Endothelial cell of umbilical vein (primary cell): ENCODE results near the gene PRIM1. TPM values are rescaled to one million over a fixed set of nuclear protein-coding genes. Genes with fewer than 3 reads are reported as not detected.

Source experiments
- BruUV-seq: library from RNA; stranded (reverse); fragments of 400-500 nt; replicated peaks from 2 replicates; lab custom pipeline; 2021; lab: Mats Ljungman, UMichigan
- CTCF ChIA-PET: fragments of 300-600, 350-600 bp; sonication (Branson Sonifier 250); formaldehyde crosslinking; loops from one replicate; lab custom pipeline; 2021; ENCODE audit warnings: antibody characterized with exemption, inconsistent platforms; lab: Charles Lee
- POLR2A ChIA-PET: fragments of 300-600, 350-600 bp; sonication (Branson Sonifier 250); formaldehyde crosslinking; loops from one replicate; lab custom pipeline; 2021; ENCODE audit warnings: antibody characterized with exemption, inconsistent platforms; lab: Charles Lee
- DNase-seq: peaks from one replicate; pipeline ENCODE4 v3.0.0-alpha.2; 2011; ENCODE audit warnings: low read depth, low spot score
- FAIRE-seq: peaks from 2 replicates; lab custom pipeline; 2011; peaks lifted over from hg19 to GRCh38; lab: Jason Lieb, UNC
- H2AFZ ChIP-seq: 2 replicates; pipeline ENCODE4 v1.6.0; 2012; ENCODE audit warnings: low read depth, low read length, control low read depth, inconsistent platforms
- H3K27ac ChIP-seq: 2 replicates; pipeline ENCODE4 v1.5.1; 2011; ENCODE audit warnings: low read depth, mild to moderate bottlenecking, control low read depth, low read length, moderate library complexity; ENCODE audit not compliant: insufficient read depth
- H3K27me3 ChIP-seq, 2 experiments: 2 replicates each; pipeline versions ENCODE4 v1.6.0 to v1.6.1; 2011; ENCODE audit warnings: low read length in 2 of 2, mixed read lengths in 1 of 2; ENCODE audit not compliant: control insufficient read depth in 2 of 2, insufficient read depth in 2 of 2
- H3K36me3 ChIP-seq, 2 experiments: 2 replicates in 1 of 2; 3 replicates in 1 of 2; pipeline ENCODE4 v1.5.1; 2011; ENCODE audit warnings: low read length in 2 of 2, mild to moderate bottlenecking in 1 of 2, moderate library complexity in 1 of 2; ENCODE audit not compliant: control insufficient read depth in 2 of 2, insufficient read depth in 2 of 2; ENCODE audit errors: extremely low read depth in 1 of 2
- H3K4me1 ChIP-seq: 3 replicates; pipeline ENCODE4 v1.5.1; 2011; ENCODE audit warnings: mild to moderate bottlenecking, low read length; ENCODE audit not compliant: control insufficient read depth, insufficient read depth; ENCODE audit errors: extremely low read depth
- H3K4me2 ChIP-seq: 2 replicates; pipeline ENCODE4 v1.6.1; 2011; ENCODE audit warnings: low read length, control low read depth, mixed read lengths; ENCODE audit not compliant: insufficient read depth
- H3K4me3 ChIP-seq, 3 experiments: fragments of 200-600 bp in 1 of 3; sonication (generic), shearing (Covaris generic) in 1 of 3; replicated peaks in 1 of 3; 2 replicates each; pipeline ENCODE4 v1.5.1; 2011 to 2016; ENCODE audit warnings: control low read depth in 3 of 3, low read length in 3 of 3, mild to moderate bottlenecking in 2 of 3, inconsistent platforms in 1 of 3, low read depth in 1 of 3, moderate library complexity in 1 of 3; ENCODE audit not compliant: insufficient read depth in 1 of 3
- H3K79me2 ChIP-seq: 2 replicates; pipeline ENCODE4 v1.6.0; 2012; ENCODE audit warnings: low read length, inconsistent platforms; ENCODE audit not compliant: control insufficient read depth, insufficient read depth
- H3K9ac ChIP-seq: replicated peaks from 2 replicates; pipeline ENCODE3; 2011; ENCODE audit warnings: low read length, control low read depth; ENCODE audit not compliant: insufficient read depth; ENCODE audit errors: extremely low read depth
- H3K9me1 ChIP-seq: replicated peaks from 3 replicates; pipeline ENCODE4 v1.6.0; 2011; ENCODE audit warnings: mild to moderate bottlenecking, low read length; ENCODE audit not compliant: control insufficient read depth, insufficient read depth; ENCODE audit errors: extremely low read depth
- H3K9me3 ChIP-seq: replicated peaks from 2 replicates; pipeline ENCODE4 v1.5.1; 2012; ENCODE audit warnings: low read length, inconsistent platforms; ENCODE audit not compliant: control insufficient read depth, insufficient read depth
- H4K20me1 ChIP-seq: replicated peaks from 2 replicates; pipeline ENCODE3; 2011; ENCODE audit warnings: mild to moderate bottlenecking, low read length; ENCODE audit not compliant: control insufficient read depth, insufficient read depth; ENCODE audit errors: extremely low read depth
- EZH2 ChIP-seq: IDR thresholded peaks from 2 replicates; pipeline ENCODE4 v1.6.1; 2012; ENCODE audit warnings: borderline replicate concordance, low read depth, mild to moderate bottlenecking, moderate library complexity, low read length, inconsistent platforms; ENCODE audit not compliant: severe bottlenecking
- FOS ChIP-seq: IDR thresholded peaks from 2 replicates; pipeline ENCODE4 v1.6.1; 2011; ENCODE audit warnings: mild to moderate bottlenecking, low read length, moderate library complexity, borderline replicate concordance; ENCODE audit not compliant: insufficient read depth
- GATA2 ChIP-seq: IDR thresholded peaks from 2 replicates; pipeline ENCODE4 v1.7.0; 2011; ENCODE audit warnings: low read depth, mild to moderate bottlenecking, moderate library complexity, mixed read lengths, low read length; ENCODE audit not compliant: insufficient read length, insufficient read depth
- JUN ChIP-seq: IDR thresholded peaks from 2 replicates; pipeline ENCODE4 v1.6.1; 2011; ENCODE audit warnings: borderline replicate concordance, low read depth; ENCODE audit not compliant: insufficient read length, insufficient read depth
- MYC ChIP-seq: IDR thresholded peaks from one replicate; pipeline ENCODE4 v1.6.1; 2011; ENCODE audit warnings: mild to moderate bottlenecking, low read depth, low read length
- POLR2A ChIP-seq: IDR thresholded peaks from 2 replicates; pipeline ENCODE4 v1.6.1; 2012; ENCODE audit warnings: low read depth, mild to moderate bottlenecking, control low read depth, low read length
- POLR2AphosphoS5 ChIP-seq: IDR thresholded peaks from 2 replicates; pipeline ENCODE4 v1.6.1; 2012; ENCODE audit warnings: low read depth, mild to moderate bottlenecking, control low read depth, low read length, moderate library complexity; ENCODE audit not compliant: insufficient read depth
- dilution Hi-C: fragments of 300-500 bp; cut with MboI; formaldehyde crosslinking; loops from one replicate; pipeline ENCODE4 v1.15.0; 2019; ENCODE audit warnings: low sequenced_read_pairs; ENCODE audit not compliant: extremely low pct_ligation_motif_present
- intact Hi-C: fragments of 100-400 bp; cut with micrococcal nuclease; formaldehyde crosslinking; loops from one replicate; pipeline ENCODE4 v1.10.0; 2022
- polyA plus RNA-seq, 4 experiments: library from polyadenylated mRNA; depleted of rRNA in 3 of 4; stranded (reverse) in 3 of 4; unstranded in 1 of 4; fragments of >200 nt; gene quantifications; 2 replicates each; pipeline versions ENCODE4 v1.2.1 to v1.2.3, GENCODE V29; 2011 to 2012; ENCODE audit warnings: missing spikeins in 1 of 4
- total RNA-seq: library from RNA; stranded (reverse); gene quantifications from 2 replicates; pipeline ENCODE4 v1.2.3, GENCODE V29; 2021
- TF ChIP-seq, protein P1 (sequence below), 2 donors: IDR thresholded peaks; 1 replicate in 1 of 2; 2 replicates in 1 of 2; pipeline ENCODE4 v1.5.1; 2011; ENCODE audit warnings: low read length in 2 of 2, mild to moderate bottlenecking in 2 of 2, moderate library complexity in 2 of 2, control low read depth in 1 of 2, inconsistent platforms in 1 of 2, low read depth in 1 of 2; ENCODE audit not compliant: insufficient read depth in 1 of 2; ENCODE audit errors: extremely low read depth in 1 of 2
- TF ChIP-seq, protein P2 (sequence below): IDR thresholded peaks from 2 replicates; pipeline ENCODE4 v1.6.1; 2011; ENCODE audit not compliant: insufficient read depth, insufficient read length

PRIM1 gene
- total and polyA plus RNA-seq, 2 donors (not counting 3 experiments of a cell fraction or from before 2014, with no cell fraction given), result 10.9 to 12.1 TPM

DNA sequence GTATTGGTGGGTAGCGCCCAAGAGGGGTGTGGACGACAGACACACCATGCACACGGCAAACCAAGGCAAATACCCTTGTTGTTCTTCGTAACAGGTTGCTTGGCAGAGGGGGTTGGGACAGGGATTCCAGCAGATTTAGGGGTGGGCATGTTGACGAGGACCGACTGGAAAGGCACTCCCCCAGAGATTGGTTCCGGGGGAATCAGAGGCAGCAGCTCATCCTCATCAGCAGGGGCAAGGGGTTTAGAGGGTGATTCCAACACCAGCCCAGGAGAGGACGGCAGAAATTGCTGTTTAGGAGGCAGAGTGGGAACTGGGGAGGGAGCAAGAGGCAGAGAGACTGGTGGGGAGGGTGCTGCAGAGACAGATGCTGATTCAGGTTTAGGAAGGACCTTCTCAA, 36.3 kb downstream of the PRIM1 start:
- no peak for DNase-seq
- TF ChIP-seq POLR2A (no peak), POLR2AphosphoS5 (no peak), EZH2 (no peak), GATA2 (no peak), JUN (no peak), FOS (no peak), MYC (no peak)
- TF ChIP-seq, protein P1, sequence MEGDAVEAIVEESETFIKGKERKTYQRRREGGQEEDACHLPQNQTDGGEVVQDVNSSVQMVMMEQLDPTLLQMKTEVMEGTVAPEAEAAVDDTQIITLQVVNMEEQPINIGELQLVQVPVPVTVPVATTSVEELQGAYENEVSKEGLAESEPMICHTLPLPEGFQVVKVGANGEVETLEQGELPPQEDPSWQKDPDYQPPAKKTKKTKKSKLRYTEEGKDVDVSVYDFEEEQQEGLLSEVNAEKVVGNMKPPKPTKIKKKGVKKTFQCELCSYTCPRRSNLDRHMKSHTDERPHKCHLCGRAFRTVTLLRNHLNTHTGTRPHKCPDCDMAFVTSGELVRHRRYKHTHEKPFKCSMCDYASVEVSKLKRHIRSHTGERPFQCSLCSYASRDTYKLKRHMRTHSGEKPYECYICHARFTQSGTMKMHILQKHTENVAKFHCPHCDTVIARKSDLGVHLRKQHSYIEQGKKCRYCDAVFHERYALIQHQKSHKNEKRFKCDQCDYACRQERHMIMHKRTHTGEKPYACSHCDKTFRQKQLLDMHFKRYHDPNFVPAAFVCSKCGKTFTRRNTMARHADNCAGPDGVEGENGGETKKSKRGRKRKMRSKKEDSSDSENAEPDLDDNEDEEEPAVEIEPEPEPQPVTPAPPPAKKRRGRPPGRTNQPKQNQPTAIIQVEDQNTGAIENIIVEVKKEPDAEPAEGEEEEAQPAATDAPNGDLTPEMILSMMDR (IDR thresholded peaks at IDR 0.05; ENCODE audit: extremely low read depth in 1 of 2, insufficient read depth in 1 of 2, low read depth in 1 of 2, low read length in 2 of 2), result no peak
- TF ChIP-seq, protein P2, sequence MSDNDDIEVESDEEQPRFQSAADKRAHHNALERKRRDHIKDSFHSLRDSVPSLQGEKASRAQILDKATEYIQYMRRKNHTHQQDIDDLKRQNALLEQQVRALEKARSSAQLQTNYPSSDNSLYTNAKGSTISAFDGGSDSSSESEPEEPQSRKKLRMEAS, result no peak
- H3K4me2 ChIP-seq, result no peak overlapping the region
- no TSS peak for BruUV-seq
- peaks cover 4% of the 10 kb centered on the region for H3K4me1 ChIP-seq
- H3K4me3 ChIP-seq, result no peak overlapping the region
- no peaks in the 10 kb centered on the region for H3K9me1 ChIP-seq
- H3K9ac ChIP-seq, result no peak overlapping the region
- ChIA-PET CTCF (no interaction called here), POLR2A (interaction anchor here (2.1 kb wide), 1 partner anchor 10 kb away, joined by 8 read pairs; the partner anchor contains the start of gene NACA)
- H3K27ac ChIP-seq, result no peak overlapping the region
- no peaks in the 10 kb centered on the region for H3K27me3 ChIP-seq
- dilution Hi-C loops (no loop called here), intact Hi-C loops (no loop called here)
- H3K79me2 ChIP-seq, result peaks cover 58% of the 10 kb centered on the region
- FAIRE-seq, result no peak
- H4K20me1 ChIP-seq, result peaks cover 2% of the 10 kb centered on the region
- no peaks in the 10 kb centered on the region for H3K9me3 ChIP-seq
- H3K36me3 ChIP-seq, result peaks cover 30 to 38% of the 10 kb centered on the region in 2 experiments
- no peak overlapping the region for H2AFZ ChIP-seq
